Uterus (tissue), 2 donors: Measurements from ENCODE around the gene DNMBP.

Experiments used
- POLR2A ChIP-seq, 2 donors: fragments of 450-650 bp; IDR thresholded peaks; one replicate each; pipeline ENCODE4 v1.6.1; 2016; ENCODE audit warnings: antibody characterized with exemption in 2 of 2, mild to moderate bottlenecking in 1 of 2, moderate library complexity in 1 of 2
- TF ChIP-seq, protein P1 (sequence below), 4 experiments: fragments of 200-600 bp in 2 of 4; fragments of 450-650 bp in 2 of 4; sonication (generic) in 2 of 4; IDR thresholded peaks; one replicate each; pipeline ENCODE4 v1.5.1; 2016 to 2019; ENCODE audit warnings: antibody characterized with exemption in 4 of 4, mild to moderate bottlenecking in 2 of 4, moderate library complexity in 1 of 4

DNA sequence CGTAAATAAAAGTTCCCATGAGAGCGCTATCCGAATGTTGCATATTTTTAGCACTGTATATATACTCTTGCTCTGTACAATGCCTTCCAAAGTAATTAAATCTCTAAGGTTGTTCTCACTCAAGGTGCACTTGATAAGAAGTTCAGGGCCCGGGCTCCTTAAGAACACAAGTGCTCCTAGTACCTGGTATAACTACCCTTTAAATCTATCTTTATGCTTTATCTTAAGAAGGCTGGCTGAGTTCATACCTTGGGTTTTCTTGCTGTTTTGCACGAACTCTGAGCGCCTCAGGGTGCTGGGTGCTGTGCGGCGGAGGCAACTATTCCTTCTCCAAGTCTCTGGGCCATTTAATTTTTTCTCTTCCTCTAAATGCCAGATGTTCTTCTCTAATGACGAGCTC lies 80.4 kb downstream of the DNMBP start:
- TF ChIP-seq, protein P1, sequence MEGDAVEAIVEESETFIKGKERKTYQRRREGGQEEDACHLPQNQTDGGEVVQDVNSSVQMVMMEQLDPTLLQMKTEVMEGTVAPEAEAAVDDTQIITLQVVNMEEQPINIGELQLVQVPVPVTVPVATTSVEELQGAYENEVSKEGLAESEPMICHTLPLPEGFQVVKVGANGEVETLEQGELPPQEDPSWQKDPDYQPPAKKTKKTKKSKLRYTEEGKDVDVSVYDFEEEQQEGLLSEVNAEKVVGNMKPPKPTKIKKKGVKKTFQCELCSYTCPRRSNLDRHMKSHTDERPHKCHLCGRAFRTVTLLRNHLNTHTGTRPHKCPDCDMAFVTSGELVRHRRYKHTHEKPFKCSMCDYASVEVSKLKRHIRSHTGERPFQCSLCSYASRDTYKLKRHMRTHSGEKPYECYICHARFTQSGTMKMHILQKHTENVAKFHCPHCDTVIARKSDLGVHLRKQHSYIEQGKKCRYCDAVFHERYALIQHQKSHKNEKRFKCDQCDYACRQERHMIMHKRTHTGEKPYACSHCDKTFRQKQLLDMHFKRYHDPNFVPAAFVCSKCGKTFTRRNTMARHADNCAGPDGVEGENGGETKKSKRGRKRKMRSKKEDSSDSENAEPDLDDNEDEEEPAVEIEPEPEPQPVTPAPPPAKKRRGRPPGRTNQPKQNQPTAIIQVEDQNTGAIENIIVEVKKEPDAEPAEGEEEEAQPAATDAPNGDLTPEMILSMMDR (IDR thresholded peaks at IDR 0.05) = no peak
- no peak for TF ChIP-seq POLR2A (IDR thresholded peaks at IDR 0.05)
